ENCODE results near the gene MAPKAPK2.
"Not testable (repeated sequence)": the region's sequence is repeated elsewhere in the genome, so short reads cannot be mapped to it uniquely, and the experiment has no call there.

Gene MAPKAPK2

DNA sequence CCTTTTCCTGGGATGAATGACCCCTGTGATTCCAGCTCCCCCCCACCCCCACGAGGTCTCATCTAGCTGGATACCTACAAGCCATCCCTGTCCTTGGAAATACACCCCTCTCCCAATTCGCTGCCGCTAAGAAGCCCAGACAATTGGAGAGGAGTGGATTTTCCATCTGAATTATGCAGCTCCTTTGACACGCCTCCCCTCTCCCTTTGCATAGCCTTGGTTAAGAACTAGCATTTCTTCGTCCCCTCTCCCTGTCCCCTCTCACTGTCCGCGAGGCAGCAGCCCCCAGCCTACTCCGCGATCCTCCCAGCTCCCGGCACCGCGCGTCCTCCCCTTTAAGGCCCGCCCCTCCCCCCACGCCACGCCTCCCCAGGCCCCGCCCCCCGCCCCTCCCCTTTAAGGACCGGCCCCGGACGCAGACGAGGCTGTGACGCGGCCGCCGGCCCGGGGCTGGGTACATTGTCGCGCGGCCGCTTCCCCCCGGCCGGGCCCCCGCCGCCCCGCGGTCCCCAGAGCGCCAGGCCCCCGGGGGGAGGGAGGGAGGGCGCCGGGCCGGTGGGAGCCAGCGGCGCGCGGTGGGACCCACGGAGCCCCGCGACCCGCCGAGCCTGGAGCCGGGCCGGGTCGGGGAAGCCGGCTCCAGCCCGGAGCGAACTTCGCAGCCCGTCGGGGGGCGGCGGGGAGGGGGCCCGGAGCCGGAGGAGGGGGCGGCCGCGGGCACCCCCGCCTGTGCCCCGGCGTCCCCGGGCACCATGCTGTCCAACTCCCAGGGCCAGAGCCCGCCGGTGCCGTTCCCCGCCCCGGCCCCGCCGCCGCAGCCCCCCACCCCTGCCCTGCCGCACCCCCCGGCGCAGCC lies at the start of gene MAPKAPK2:
MAPKAPK2 (plus strand) TSS at position 428 of the 856 bp plus-strand sequence; CDS start at position 753, 325 bp downstream.
- DNase-seq = peak; percentile 74 to 82

GRCh38 chr1:206635080-206635977 lies 49.4 kb upstream of the MAPKAPK2 start, which contains the start of gene DYRK3:
DYRK3 (plus strand) TSS chr1:206635536; CDS start chr1:206635704, 168 bp downstream.
- DNase-seq = peak; percentile 87 to 90

GRCh38 chr1:206635978-206636345 lies 48.7 kb upstream of the MAPKAPK2 start:
- DNase-seq = no peak

GRCh38 chr1:206636671-206637070 lies 48.0 kb upstream of the MAPKAPK2 start:
- no peak for DNase-seq

GRCh38 chr1:206637605-206638004 lies 47.1 kb upstream of the MAPKAPK2 start:
- no peak for DNase-seq

GRCh38 chr1:206642074-206642473 lies 42.6 kb upstream of the MAPKAPK2 start:
- not testable (repeated sequence) for DNase-seq

DNA sequence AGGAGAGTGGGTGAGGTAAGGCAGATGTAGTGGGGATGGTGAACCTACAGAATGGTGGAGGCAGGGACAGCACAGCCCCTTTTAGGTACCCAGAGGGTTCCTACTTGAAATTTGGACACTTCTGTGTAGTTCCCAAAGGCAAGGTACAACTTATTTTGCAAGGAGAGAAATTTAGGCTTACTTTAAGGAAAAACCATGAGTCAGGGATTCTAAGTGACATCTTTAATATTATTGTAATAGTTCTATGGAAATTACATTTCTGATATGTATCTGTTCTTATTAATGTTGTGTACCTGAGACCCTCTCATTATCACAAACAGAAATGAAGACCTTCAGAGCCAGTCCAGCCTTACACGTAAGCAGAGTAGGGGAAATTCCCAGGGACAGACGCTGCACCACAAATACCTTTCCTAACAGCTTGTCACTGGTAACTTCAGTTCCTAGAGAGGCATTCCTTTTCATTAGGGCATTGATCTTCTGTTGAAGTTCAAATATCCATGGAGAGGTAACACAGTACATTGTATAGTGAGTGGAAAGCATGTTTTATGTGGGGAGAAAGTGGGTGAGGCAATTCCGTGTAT lies 41.5 kb upstream of the MAPKAPK2 start:
- DNase-seq = no peak

GRCh38 chr1:206646504-206646903 lies 38.2 kb upstream of the MAPKAPK2 start:
- no peak for DNase-seq

GRCh38 chr1:206647224-206647623 lies 37.5 kb upstream of the MAPKAPK2 start:
- no peak for DNase-seq

DNA sequence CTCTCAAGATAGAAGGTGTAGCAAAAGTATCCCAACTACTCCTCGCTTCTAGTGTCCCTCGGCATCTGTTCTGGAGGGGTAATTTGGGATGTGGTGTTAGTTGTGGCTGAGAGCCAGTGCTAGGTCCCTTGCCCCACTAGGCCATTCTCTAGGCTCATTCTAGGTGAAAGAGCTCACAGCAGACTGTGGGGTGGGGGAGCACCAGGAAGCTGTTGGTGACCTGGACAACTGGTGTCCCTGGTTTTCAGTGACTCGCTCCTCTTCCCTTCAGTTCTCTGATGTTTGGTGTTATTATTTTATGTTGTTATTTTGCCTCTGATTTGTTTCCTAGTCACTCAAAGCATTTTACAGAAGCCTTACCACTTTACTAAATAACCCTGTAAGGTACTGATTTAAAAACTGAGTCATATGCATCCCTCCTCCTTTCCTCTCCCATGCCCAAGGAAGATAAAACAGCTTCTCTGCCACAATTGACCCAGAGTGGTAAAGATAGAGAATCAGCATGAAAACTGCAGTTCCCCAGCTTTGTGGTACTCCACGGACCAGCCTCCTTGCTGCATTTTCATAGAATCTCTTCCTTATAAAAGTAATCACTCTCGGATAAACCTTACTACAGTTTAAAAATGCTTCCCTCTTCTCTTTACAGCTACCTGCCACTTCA lies 35.3 kb upstream of the MAPKAPK2 start:
- DNase-seq = no peak

DNA sequence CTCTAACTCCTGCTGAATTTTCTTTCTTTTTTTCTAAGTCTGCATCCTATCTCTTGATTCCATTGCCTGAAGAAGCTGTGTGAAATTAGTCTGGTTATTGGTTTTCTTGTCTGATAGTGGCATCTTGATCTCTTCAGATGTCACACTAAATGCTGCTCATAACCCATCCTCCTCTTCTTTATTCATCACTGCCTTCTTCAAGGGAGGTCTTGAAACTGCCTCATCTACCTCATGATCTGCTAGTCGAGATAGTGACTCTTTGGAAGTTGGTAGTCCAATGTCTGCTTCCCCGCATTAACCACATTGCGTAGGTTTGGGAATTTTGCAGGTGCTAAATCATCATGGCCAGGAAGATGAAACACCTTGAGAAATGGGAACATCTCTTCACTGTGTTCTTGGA lies 33.7 kb upstream of the MAPKAPK2 start:
- no peak for DNase-seq

DNA sequence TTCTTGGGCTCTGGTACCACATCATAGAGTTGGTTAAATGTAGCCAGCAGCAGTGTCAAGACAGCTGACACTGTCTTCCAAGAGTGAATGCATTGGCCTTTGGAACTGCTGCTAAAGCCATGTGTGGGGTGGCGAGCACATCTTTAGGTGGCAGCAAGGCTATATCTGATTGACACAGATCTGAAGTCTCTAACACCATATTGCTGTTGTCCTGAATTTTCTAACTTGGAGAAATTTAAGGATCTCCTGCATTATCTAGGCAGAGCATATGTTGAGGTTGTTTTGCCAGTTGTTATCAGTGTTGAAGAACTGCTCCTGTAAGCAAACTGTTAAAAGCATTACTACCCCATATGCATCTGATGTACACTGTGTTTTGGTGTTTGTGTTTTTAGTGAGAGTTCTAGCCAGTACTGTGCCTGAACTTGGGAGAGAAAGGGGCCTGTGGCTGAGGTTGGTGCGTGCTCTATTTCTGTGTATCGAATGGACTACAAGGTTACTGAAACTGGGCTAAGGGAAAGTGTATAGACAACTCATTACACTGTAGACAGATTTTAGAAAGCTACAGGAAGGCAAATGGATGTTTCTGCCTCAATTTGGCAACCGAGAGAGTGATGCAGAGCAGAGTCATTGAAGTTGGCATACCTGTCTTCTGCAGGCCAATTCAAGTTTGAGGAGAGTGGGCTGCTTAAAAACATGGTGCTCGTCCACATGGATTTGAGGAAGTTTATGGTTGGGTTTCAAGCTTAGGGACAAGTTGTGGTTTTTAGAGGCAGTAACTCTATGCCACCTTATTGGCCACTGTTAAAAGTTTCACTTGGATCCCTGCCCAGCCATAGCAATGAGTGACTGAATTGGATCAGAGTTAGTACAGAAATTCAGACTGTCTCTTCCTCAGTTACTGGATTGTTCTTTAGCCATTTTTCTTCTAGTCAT lies 32.5 kb upstream of the MAPKAPK2 start:
- no peak for DNase-seq

DNA sequence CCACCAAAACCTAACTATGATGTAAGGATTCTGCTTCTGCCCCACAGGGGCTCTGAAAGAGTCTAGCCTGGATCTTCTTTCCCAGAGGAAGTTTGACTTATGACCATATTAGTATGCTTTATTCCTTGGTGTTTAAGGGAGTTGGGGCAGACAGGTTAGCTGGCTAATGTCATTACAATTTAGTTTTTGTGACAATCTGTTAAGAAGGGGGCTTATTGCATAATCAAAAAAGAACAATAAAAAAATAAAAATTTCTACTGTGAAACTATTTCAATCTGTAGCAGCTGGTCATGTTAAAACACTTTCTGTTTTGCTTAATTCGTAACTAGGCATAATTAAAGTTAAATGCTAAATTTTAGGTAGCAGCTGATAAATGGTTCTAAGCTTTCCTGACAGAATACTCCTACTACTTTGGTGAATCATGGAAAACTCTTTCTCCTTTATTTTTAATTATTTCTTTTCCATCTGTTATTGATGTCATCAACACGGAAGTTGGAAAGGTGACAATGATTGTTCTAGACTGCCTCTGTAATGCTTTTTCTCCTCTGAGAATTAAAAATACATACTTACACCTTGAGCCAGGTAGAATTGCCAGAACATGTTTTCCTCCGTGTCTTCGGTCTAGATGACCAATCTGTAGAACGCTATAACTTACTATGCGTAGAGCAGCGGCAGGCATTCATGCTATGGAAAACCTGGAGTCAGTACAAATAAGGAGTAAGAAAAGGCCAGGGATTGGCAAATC lies 30.8 kb upstream of the MAPKAPK2 start:
- no peak for DNase-seq

- DNase-seq = no peak
Observed at GRCh38 chr1:206654828-206655227, 29.9 kb upstream of the MAPKAPK2 start.

DNA sequence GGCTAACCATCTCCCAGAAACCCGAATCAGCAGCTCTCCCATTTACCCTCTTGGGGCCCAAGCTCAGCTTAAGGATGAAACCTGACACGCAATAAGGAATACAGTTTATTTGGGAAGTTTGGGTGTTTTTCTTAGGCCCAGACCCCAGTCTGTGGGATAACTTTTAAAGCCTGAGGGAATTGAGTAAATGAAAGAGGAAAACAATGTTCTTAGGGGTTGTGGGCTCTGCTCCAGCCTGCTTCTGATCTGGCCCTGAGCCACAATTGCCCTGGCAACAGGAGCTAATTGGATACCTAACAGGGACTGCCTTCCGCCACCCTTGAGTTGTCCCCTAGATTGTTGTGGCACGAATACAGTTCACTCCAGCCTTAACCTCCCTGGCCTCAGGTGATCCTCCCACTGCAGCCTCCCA lies 29.2 kb upstream of the MAPKAPK2 start:
- DNase-seq = no peak

DNA sequence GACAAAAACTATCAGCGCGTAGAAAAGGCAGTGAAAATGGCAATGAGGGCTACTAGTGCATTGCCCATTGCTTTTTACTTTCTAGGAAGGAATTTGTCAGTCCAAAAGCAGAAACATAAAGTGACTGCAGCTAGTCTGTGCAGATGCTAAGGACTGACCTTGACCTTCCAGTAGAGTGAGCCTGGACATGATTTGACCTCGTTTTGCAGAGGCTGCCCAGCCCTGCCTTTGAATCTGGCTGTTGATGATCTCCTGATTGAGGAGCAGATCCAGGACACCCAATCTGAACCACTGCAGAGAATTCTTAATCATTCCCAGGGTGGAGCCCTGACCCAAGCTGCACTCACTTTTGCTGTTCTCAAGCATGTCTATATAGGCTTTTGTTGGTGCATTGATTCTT lies 27.8 kb upstream of the MAPKAPK2 start:
- no peak for DNase-seq

DNA sequence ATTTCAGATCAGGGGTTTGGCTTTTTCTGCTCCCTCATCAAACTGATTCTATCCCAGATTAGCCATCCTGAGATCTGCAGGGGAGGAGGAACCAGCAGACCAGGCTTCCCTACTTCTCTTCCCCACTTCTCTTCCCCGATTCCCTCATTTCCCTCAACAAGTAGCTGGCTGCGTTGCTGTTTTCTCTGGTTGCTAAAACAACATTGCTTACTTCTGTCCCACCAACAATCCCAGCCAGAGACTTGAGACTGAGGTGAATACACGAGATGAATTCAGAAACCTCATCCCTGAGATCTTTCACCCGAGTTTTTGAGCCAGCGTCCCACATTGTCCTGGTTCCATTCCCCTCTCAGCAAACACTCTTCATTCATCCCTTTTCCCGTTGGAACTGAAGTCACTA lies 27.0 kb upstream of the MAPKAPK2 start:
- DNase-seq = no peak

- DNase-seq = peak; percentile 43 to 61
Observed at GRCh38 chr1:206658264-206658980, 26.3 kb upstream of the MAPKAPK2 start.

DNA sequence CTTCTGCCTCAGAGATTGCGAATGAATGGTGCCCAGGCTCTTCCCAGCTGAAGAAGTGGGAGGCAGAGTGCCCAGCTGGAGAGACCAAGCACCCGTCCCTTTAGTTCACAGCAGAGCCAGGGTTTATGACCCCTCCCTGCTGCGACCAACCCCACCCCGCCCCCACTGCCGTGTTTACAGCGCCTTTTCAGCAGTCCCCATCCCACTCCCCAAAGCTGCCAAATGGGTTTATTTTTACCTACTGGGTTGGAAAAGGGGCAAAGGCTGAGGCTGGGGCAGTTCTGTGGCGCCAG lies 25.8 kb upstream of the MAPKAPK2 start:
- no peak for DNase-seq

DNA sequence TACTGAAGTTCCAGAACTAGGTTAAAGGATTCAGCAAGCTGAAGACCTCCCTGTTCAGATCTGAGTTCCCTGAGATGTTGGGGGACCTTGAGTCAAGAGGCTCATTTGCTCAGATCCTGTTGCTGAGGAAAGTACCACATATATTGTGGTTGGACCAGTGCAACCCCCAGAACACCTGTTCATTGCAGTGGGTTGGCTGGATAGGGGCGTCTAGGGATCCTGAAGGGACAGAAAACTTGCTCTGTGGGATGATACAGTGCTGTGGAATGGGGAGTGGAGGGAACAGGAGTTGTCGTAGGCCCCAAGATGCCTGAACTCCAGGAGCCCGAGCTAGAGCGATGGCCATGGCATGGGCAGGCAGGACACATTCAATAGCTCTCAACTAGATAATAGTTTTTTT lies 24.6 kb upstream of the MAPKAPK2 start:
- no peak for DNase-seq
